ENCODE results near the gene FRMD4A. TPM values are rescaled to one million over a fixed set of nuclear protein-coding genes. Genes with fewer than 3 reads are reported as not detected.

The FRMD4A gene
- total and polyA plus RNA-seq, 8 donors = 6.9 to 25.3 (median 11.3) TPM

GRCh38 chr10:13883636-13884444 is 446.9 kb downstream of the FRMD4A start:
- Histone ChIP-seq H3K9me3 (no peaks in the 10 kb centered on the region), H3K36me3 (no peaks in the 10 kb centered on the region), H3K4me3 (no peak overlapping the region), H3K4me1 (peaks cover 0 to 12% (median 3%) of the 10 kb centered on the region in 4 donors), H3K27me3 (no peaks in the 10 kb centered on the region), H3K27ac (no peak overlapping the region)
- intact Hi-C loops (cut with DNase I; ENCODE audit: low total_unique reads) = no loop called here
- TF ChIP-seq EP300 (IDR thresholded peaks at IDR 0.05) (no peak), CTCF (IDR thresholded peaks at IDR 0.05) (no peak), POLR2A (IDR thresholded peaks at IDR 0.05) (no peak), POLR2AphosphoS5 (IDR thresholded peaks at IDR 0.05) (no peak)
- WGBS, 5 donors = 45 to 66% (median 59%) methylated on average over 8 of the region's 8 CpGs
- no peak for DNase-seq

- peak overlapping the region; percentile 9 to 63 (median 41) for H3K27ac ChIP-seq
- peak in 1 of 2 donors; percentile 52 for DNase-seq
Measured at GRCh38 chr10:13882119-13882711, 448.5 kb downstream of the FRMD4A start.

GRCh38 chr10:13880760-13881159 is 450.0 kb downstream of the FRMD4A start:
- TF ChIP-seq POLR2A (IDR thresholded peaks at IDR 0.05) = no peak
- TF ChIP-seq CTCF (IDR thresholded peaks at IDR 0.05) = no peak
- no peak for TF ChIP-seq POLR2AphosphoS5 (IDR thresholded peaks at IDR 0.05)
- TF ChIP-seq EP300 (IDR thresholded peaks at IDR 0.05) = no peak
- H3K27ac ChIP-seq = no peak overlapping the region
- H3K4me1 ChIP-seq = peaks cover 0 to 32% (median 14%) of the 10 kb centered on the region in 4 donors
- no peaks in the 10 kb centered on the region for H3K36me3 ChIP-seq
- no peaks in the 10 kb centered on the region for H3K9me3 ChIP-seq
- intact Hi-C loops (cut with DNase I; ENCODE audit: low total_unique reads) = no loop called here
- H3K27me3 ChIP-seq = no peaks in the 10 kb centered on the region
- 62 to 80% (median 75%) methylated on average over 3 of the region's 3 CpGs for WGBS, 5 donors
- no peak for DNase-seq
- H3K4me3 ChIP-seq = no peak overlapping the region

More at GRCh38 chr10:13882119-13882711, 448.5 kb downstream of the FRMD4A start:
- H3K9me3 ChIP-seq = no peaks in the 10 kb centered on the region
- H3K27me3 ChIP-seq = no peaks in the 10 kb centered on the region
- no peak for TF ChIP-seq EP300 (IDR thresholded peaks at IDR 0.05)
- no peak for TF ChIP-seq POLR2A (IDR thresholded peaks at IDR 0.05)
- no peak for TF ChIP-seq CTCF (IDR thresholded peaks at IDR 0.05)
- TF ChIP-seq POLR2AphosphoS5 (IDR thresholded peaks at IDR 0.05) = peak in 1 of 3 donors; percentile 25
- no peak overlapping the region for H3K4me3 ChIP-seq
- intact Hi-C loops (cut with DNase I; ENCODE audit: low total_unique reads) = no loop called here
- WGBS, 5 donors = 45 to 57% (median 52%) methylated on average over 7 of the region's 7 CpGs
- no peaks in the 10 kb centered on the region for H3K36me3 ChIP-seq
- peaks cover 0 to 28% (median 12%) of the 10 kb centered on the region in 4 donors for H3K4me1 ChIP-seq

- Histone ChIP-seq H3K36me3 (no peaks in the 10 kb centered on the region), H3K27me3 (no peaks in the 10 kb centered on the region), H3K27ac (peak overlapping the region in 4 of 5 donors; percentile 17 to 71 (median 56)), H3K4me3 (no peak overlapping the region), H3K9me3 (no peaks in the 10 kb centered on the region), H3K4me1 (peaks cover 0 to 27% (median 12%) of the 10 kb centered on the region in 4 donors)
- WGBS, 5 donors = 57 to 84% (median 63%) methylated on average over 7 to 11 of the region's 11 CpGs
- intact Hi-C loops (cut with DNase I; ENCODE audit: low total_unique reads) = no loop called here
- peak in 2 of 3 donors; percentile 17 to 58 for TF ChIP-seq POLR2AphosphoS5 (IDR thresholded peaks at IDR 0.05)
- TF ChIP-seq CTCF (IDR thresholded peaks at IDR 0.05) = no peak
- TF ChIP-seq EP300 (IDR thresholded peaks at IDR 0.05) = no peak
- DNase-seq = peak in 1 of 2 donors; percentile 43
Measured at GRCh38 chr10:13877154-13877909, 453.4 kb downstream of the FRMD4A start.

All from stomach (tissue), 9 donors.